GM18873 (cell line): ENCODE data around the gene MMP23B.
"Not testable (repeated sequence)": the region's sequence is repeated elsewhere in the genome, so short reads cannot be mapped to it uniquely, and the experiment has no call there.

Experiments
- ATAC-seq: cut with Tn5 transposase; IDR thresholded peaks from one replicate; pipeline ENCODE4 v1.9.1; 2021; ENCODE audit warnings: mild to moderate bottlenecking, moderate library complexity, moderate number of reproducible peaks; ENCODE audit not compliant: unreplicated experiment, low FRiP score

MMP23B gene

DNA sequence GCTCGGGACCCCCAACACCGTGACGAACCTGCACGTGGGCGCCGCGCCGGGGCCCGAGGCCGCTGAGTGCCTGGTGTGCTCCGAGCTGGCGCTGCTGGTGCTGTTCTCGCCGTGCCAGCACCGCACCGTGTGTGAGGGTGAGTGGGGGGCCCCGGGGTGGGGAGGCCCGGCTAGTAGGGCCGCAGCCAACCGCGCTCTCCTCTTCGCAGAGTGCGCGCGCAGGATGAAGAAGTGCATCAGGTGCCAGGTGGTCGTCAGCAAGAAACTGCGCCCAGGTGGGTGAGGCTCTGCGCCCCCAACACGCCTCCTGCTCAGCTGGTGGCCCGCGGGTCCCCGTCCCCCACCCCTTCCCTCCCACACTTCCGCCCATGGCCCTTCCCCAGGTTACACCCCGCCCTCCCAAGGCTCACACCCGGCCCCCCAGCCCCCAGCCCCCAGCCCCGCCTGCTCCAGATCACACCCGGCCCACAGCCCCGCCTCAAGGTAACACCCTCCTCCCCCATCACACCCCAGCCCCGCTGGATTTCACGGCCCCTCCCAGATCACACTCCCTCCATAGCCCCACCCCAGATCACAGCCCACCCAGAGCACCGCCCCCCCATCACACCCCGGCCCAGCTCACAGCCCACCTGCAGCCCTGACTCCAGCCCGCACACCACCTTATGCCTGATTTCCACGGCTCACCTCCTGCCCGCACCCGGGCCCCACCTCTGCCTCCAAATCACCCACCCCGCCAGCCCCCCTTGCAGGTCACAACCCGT is 2.4 kb upstream of the MMP23B start:
- no peak for ATAC-seq

DNA sequence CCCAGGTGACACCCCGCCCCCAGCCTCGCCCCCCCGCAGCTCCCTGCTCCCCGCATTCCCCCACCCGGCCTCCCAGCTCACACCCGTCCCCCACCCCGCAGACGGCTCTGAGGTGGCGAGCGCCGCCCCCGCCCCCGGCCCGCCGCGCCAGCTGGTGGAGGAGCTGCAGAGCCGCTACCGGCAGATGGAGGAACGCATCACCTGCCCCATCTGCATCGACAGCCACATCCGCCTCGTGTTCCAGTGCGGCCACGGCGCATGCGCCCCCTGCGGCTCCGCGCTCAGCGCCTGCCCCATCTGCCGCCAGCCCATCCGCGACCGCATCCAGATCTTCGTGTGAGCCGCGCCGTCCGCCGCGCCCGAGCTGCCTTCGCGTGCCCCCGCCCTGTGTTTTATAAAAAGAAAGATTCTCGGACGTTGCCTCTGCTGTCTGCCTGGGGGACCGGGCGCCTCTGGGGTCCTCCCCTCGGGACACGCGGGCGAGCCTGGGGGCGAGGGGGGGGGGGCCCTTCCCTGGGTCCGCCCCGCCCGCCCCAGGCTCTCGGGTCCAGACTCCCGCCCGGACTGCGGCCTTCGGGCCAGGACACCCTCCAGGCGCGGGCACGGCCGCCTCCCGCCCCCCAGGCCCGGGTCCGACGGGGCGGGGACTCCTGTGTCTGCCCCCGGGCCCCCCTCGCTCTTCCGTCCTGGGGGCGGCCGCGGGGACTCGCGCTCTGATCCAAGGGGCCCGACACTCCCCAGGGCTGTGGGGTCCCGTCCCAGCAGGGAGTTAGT is 1.6 kb upstream of the MMP23B start:
- peak; percentile 57 for ATAC-seq

DNA sequence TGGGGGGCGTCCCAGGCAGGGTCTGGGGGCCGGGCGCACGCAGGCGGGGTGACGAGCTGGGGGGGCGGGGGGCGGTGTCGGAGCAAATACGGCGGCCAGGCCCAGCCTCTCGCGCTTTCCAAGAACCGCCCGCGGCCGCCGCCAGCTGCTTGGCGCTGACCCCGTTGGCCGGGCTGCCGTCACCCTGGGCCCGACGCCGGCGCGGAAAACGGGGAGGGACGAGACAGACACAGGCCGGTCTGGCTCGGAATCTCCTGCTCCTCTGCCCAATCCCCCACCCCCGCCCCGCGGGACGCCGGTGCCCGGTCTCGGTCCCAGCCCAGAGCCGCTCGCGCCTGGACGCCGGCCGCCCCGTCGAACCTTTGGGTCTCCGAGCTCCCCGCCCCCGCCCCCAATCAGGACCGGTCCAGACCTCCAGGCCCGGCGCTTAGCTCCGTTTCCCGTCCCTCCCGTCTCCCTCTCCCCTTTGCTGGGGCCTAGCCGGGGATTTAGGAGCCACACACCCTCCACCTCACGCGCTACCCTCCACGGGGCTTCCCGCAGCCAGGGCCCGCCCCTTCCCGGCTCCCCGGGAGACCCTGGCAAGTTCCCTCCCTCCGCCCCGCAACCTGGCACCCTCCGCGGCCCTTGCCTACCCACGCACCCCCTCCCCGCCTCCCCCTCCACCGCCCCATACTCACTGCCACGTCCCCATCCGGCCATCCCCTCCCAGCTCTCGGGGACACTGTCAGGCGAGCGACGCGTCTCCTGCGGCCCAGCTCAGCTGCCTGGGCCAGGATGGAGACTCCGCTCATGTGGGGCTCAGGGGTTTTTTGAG is 800 bp upstream of the MMP23B start:
- ATAC-seq, result no peak

DNA sequence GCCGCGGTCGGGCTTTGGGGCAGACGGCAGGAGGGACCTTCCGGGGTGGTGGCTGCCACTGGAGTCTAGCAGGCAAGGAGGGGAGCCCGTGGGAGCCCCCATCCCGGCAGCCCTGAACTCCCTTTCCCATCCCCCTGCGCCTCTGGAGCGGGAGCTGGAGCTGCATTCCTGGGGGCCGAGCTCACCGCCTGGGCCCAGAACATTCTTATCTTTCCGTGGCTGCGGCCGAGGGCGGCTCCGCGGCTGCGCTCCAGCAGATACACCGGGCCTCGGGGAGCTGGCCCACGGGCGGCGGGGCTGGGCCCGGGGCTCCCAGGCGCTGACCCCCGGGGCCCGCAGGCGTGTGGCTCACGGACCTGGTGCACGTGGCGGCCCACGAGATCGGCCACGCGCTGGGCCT is 1.4 kb downstream of the MMP23B start:
- ATAC-seq, result not testable (repeated sequence)

DNA sequence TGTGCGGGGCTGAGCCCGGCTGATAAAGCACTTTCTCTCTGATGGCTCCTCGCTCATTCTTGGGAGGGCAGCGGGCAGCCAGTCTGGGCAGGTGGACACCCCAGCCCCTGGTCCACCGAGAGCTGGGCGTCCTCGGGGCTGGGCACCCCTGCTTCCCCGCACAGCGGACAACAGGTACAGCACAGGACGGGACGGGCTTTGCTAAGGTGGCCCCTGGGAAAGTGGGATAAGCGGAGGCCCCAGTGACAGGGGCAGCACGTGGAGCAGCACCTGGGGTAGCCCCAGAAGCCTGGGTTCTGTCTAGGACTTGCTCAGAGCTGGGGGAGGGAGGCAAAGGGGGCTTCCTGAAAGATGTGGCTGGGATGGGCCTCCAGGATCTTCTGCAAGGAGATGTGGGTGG is 2.6 kb downstream of the MMP23B start:
- not testable (repeated sequence) for ATAC-seq

DNA sequence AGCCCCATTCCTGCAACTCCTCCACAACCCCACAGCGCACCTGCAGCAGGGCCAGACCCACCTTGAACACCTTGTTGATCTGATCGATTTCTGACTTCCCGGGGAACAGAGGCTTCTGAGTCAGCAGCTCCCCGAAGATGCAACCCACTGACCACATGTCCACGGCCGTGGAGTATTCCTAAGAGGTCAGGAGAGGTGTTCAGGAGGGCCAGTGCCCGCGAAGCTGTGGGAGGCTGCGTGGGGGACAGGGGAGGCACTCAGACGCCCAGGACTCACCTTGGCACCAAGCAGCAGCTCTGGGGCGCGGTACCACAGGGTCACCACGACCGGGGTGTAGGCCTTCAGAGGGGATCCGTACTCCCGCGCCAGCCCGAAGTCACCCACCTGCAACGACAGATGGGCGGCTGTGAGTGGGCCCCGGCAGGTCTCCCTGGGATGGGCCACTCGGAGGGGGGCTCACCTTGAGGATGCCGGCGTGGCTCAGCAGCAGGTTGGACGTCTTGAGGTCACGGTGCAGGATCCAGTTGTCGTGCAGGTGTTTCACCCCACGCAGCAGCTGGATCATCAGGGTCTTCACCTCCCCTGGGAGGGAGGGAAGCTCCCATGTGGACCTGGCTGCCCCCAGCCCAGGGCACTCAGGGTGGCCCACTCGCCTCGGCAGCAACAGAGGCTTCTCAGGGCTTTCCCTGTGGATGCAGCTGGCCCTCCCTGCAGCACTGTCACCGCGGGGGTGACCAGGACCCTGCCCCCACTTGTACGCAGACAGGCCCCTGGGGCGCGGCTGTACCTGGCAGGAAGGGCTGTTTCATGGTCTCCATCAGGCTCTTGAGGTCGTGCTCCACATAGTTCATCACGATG is 4.9 kb downstream of the MMP23B start:
- ATAC-seq, result not testable (repeated sequence)

DNA sequence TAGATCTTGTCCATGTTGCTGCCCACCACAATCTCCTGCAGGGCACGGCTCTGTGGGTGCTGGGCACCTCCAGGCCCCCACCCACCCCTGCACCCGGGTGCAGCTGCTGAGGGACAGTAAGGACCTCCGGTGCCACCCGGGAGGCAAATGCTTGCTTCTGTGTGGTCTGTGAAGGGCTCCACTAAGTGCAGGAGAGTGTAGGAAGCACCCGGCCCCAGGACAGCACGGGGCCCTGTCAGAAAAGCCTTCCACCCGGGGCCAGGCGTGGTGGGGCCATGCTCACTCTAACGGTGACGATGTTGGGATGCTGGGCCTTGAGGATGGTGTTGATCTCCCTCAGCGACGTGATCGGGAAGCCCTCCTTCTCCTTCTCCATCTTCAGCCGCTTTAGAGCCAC is 5.5 kb downstream of the MMP23B start:
- ATAC-seq, result not testable (repeated sequence)

DNA sequence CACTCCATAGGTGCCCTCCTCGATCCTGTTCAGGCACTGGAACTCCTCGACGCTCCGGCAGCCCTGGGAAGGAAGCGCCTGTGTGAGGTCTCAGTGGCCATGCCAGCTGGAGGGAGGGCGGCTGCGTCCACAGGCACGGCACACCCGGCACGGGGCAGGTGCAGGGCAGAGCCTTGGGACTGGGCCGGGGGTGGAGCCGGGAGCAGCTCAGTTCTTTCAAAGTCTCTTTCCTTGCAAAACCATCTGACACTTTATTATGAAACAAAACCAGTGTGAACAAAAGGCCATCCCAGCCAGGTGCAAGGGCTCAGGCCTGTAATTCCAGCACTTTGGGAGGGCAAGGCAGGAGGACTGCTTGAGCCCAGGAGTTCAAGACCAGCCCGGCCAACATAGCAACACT is 6.6 kb downstream of the MMP23B start:
- not testable (repeated sequence) for ATAC-seq

DNA sequence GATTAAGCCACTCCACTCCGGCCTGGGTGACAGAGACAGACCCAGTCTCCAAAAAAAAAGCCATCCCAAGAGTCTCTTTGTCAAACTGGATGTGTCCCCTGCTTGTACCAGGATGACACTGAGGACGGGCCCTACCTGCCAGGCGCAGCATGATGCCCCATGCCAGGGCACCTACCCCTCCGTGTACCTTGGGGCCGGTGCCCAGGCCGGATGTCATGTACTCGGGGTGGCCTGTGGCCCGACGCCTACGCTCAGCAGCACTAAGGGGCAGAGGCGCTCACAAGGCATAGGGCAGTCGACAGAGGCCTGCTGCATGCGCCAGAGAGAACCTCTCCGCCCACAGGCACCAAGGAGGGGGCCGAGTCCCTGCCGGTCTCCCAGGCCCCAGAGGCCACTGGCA is 7.4 kb downstream of the MMP23B start:
- ATAC-seq, result not testable (repeated sequence)

DNA sequence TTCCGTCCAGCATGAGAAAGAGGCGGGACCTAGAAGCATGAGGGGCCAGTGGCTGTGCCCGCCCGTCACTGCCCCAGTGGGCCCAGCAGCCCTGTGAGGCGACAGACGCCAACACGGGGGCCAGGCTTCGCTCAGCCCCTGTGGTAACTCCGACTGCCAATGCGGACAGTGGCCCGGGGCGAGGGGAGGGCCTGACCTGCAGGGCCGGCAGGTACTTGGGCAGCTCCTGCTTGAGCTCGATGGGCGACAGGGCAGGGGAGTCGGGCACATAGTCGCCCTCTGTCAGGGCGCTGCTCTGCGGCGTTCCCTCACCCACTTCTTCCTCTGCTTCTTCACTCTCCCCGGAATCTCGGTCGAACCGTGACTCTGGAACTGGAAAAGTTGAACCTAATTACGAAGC is 8.1 kb downstream of the MMP23B start:
- ATAC-seq, result not testable (repeated sequence)

DNA sequence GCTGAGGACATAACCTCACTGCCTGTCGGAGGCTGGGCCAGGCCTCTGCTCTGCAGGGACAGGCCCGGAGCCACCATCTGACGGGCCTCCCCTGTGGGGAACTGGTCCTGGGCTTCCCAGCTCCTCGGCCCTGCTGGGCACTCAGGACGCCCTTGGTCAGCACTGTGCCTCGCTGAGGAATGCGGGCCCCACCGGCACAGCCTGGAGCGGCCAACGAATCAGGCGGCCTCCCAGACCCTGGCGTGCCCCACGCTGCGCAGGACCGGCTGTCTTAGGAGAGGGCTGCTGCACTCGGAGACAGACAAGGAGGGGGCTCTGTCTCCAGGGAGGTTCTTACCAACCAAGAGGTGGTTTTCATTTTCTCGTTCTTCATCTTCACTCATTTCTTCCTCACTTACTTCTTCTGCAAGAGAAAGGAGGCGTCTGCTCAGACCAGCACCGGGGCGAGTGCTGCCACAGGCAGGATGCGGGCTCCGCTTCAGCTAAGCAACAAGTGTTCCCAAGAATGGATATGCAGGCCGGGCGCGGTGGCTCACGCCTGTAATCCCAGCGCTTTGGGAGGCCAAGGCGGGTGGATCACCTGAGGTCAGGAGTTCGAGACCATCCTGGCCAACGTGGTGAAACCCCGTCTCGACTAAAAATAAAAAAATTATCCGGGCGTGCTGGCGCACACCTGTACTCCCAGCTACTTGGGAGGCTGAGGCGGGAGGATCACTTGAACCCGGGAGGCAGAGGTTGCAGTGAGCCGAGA is 8.9 kb downstream of the MMP23B start:
- ATAC-seq, result not testable (repeated sequence)

DNA sequence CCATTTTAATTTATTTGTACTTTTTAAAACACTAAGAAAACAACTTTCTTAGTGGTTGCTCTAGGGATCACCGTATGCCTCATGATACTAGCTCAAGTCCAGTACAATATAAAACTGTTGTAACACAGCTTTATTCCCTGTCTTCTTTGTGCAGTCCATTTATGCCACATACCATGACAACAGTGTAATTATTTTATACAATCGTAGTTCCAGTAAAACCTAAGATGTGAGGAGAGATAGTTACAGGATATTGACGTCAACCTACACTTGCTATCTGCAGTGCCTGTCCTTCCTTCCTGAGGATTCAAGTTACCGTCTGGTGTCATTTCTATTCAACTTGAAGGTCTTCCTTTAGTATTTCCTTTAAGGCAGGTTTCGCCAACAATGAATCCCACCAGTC is 14.4 kb downstream of the MMP23B start:
- not testable (repeated sequence) for ATAC-seq

DNA sequence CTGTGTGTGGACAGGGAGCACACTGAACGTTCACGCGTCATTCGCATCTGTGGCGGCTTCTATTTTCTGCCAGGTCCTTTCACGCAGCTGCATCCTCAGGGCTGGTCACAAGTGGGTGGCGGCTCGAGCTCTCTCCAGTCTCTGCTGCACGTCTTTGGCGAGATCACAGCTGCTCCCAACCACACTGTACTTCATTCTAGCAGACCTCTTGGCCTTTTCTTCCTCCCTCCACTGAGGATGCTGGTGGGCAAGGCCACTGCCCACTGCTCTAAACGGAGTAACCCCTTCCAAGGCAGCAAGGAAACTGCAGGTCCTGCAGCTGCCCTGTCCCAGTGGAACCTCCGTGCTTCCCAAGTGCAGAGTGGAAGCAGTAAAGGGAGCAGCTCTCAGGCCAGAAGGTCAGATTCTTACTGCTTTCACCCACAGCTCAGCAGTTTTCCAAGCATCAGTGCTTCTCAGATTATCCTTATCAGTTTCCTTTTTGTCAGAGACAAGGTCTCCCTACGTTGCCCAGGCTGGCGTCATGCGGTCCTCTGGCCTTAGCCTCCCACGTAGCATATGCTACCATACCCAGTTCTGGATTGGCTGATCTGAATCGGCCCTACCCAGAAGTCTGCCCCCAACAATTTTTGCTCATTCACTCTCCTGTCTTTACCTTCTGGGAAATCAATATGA is 15.7 kb downstream of the MMP23B start:
- ATAC-seq, result not testable (repeated sequence)

DNA sequence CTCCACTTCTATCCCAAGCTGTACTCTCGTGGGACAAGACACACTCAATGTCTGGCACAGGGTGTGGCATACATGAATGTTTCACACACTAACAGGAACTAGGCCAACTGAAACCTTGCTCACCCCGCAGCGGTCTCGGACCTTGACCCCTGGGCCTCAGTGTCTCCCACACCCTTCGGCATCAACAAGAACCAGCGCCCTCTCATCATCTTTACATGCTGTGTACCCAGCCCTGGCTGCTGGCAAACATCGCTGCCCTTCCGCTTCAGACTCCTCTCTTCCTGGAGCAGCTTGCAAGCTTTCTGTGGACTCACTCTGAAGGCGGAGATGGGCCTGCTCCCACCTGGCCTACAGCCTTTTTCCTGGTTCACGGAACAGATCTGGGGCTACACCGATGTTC is 16.3 kb downstream of the MMP23B start:
- ATAC-seq, result not testable (repeated sequence)

DNA sequence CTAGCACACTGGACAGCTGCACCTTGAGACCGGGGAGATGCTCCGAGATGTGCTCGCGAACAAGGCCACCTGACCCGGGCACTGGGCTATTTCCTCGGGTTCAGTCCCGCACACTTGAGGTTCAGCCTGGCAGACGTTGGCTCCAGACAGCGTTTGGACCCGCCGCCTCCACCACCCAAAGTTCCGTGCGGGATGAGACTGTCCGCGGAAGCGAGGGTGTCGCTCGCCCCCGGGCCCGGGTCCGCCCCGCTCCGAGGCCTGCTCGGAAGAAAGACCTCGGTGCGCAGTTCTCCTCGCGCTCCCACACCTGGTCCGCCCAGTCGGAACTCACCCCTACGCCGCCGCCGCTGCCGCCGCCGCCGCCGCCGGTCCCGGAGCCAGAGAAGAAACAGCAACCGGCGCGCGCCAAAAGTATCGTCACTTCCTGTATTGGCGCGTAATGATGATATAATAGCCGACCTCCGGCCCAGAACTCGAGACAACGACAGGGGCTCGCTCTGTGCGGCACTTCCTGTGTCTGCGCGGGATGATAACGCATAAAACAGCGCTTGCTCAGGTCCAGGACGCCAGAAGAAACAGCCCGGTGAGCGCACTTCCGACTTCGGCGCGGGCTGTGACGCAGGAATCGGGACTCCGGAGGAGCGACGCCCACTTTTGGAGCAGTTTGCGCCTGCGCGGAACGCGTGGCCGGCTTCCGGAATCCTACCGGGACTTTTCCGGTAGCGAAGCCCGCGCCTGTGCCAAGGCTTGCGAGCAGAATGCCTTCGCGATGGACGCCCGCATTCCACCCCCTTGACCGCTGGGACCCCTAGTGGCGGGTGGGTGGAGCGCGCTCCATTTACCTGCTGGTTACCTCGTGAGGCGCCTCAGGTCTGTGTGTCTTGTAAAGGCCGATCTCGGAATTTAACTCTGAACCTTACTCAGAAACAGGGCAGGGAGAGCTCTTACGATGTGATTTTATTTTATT is 26.9 kb downstream of the MMP23B start, which contains the start of gene CDK11B:
Gene CDK11B, minus strand, starts transcription at position 422 of the 967 bp plus-strand sequence. CDS start 1,519 bp downstream, outside the sequence.
- peak; percentile 80 for ATAC-seq

DNA sequence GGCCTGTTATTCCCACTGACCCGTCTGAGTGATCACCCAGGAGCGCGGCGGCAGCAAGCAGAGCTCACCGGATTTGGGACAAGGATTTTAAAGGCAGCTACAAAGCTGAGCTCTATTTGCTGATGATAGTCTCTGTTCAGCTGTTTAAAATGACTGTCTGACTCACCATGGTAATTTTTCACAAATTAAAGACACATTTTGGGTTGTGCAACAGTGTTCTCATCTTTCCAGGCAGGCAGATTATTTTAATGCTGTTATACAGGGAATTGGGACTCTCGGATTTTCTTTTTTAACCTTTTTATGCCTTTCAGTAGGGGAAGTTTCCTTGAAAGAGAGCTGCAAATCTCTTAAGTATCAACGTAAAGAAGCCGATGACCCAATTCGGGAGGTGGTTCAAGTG is 30.4 kb downstream of the MMP23B start:
- ATAC-seq, result not testable (repeated sequence)

DNA sequence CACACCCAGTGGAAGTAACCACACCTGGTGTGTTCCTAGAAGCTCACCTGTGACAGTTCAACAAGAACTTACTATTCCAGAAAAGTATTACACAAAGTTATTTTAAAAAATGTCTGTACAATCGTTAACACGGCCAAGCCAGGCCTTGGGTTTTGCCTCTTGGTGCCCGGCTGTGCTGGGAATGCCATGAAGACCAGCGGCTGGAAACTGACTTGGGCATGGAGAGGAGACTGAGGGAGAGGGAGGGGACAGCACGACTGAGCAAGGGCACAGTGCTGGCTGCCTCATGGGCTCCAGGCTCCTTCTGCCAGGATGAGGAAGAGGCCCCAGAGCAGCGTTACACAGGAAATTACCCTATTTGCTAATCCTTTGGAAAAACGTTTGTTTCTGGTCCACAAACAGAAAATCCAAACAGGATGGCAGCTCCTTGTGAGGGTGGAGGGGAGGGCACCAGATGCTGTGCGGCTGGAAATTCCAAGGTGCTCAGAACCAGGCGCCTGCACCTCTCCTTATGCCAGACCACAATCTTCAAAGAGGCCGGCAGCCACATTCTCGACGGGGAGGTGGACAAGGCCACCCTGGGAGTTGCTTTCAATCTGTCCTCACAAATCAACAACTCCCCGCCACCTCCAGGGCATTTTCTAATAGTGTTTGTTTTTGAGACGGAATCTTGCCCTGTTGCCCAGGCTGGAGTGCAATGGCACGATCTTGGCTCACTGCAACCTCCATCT is 31.0 kb downstream of the MMP23B start:
- ATAC-seq, result not testable (repeated sequence)
